Renal cortex interstitium (tissue), 11 donors: ENCODE data around the gene TBX19. TPM values are rescaled to one million over a fixed set of nuclear protein-coding genes. Genes with fewer than 3 reads are reported as not detected.
A peak's percentile ranks its signal among the peaks of the same experiment; 100 is the strongest.

Experiments
- DNase-seq, 11 donors: peaks; one replicate each; pipeline ENCODE4 v3.0.0-alpha.2; 2013; ENCODE audit warnings: low read depth in 9 of 11, low spot score in 4 of 11; ENCODE audit errors: extremely low read depth in 1 of 11
- polyA plus RNA-seq, 3 donors: library from polyadenylated mRNA; unstranded; fragments of 120-200 nt; gene quantifications; one replicate each; pipeline ENCODE4 v1.2.1, GENCODE V29; 2013; ENCODE audit not compliant: insufficient read length in 3 of 3

TBX19 gene
- polyA plus RNA-seq, 3 donors = 1.7 to 3.8 (median 2.1) TPM

- DNase-seq = no peak
Measured at GRCh38 chr1:168312718-168313604, 32.3 kb downstream of the TBX19 start.

- DNase-seq = no peak
Measured at GRCh38 chr1:168316142-168316541, 35.5 kb downstream of the TBX19 start.

- no peak for DNase-seq
Measured at GRCh38 chr1:168317309-168317708, 36.6 kb downstream of the TBX19 start.

GRCh38 chr1:168319691-168320090 is 39.0 kb downstream of the TBX19 start:
- DNase-seq = no peak

GRCh38 chr1:168320149-168320548 is 39.5 kb downstream of the TBX19 start:
- DNase-seq = no peak

GRCh38 chr1:168320800-168321450 is 40.2 kb downstream of the TBX19 start:
- DNase-seq = peak in 1 of 11 donors; percentile 18

GRCh38 chr1:168321945-168322344 is 41.3 kb downstream of the TBX19 start:
- DNase-seq = no peak

GRCh38 chr1:168324745-168325425 is 44.2 kb downstream of the TBX19 start:
- no peak for DNase-seq

- DNase-seq = no peak
Measured at GRCh38 chr1:168328731-168329364, 48.2 kb downstream of the TBX19 start.

GRCh38 chr1:168330285-168330684 is 49.6 kb downstream of the TBX19 start:
- DNase-seq = no peak

- no peak for DNase-seq
Measured at GRCh38 chr1:168331569-168331968, 50.9 kb downstream of the TBX19 start.

GRCh38 chr1:168333562-168334276 is 53.0 kb downstream of the TBX19 start:
- no peak for DNase-seq

- DNase-seq = no peak
Measured at GRCh38 chr1:168335500-168335899, 54.8 kb downstream of the TBX19 start.

GRCh38 chr1:168338589-168339503 is 58.2 kb downstream of the TBX19 start:
- no peak for DNase-seq

GRCh38 chr1:168340781-168341482 is 60.3 kb downstream of the TBX19 start:
- no peak for DNase-seq

- no peak for DNase-seq
Measured at GRCh38 chr1:168341483-168341975, 60.9 kb downstream of the TBX19 start.
